ENCODE data around the gene MPRIP.
"Not testable (repeated sequence)": the region's sequence is repeated elsewhere in the genome, so short reads cannot be mapped to it uniquely, and the experiment has no call there.

The MPRIP gene

GRCh38 chr17:17130077-17130844, 88.0 kb downstream of the MPRIP start:
- DNase-seq = no peak

GRCh38 chr17:17131839-17132238, 89.6 kb downstream of the MPRIP start:
- no peak for DNase-seq

- no peak for DNase-seq
Observed at GRCh38 chr17:17132746-17133145, 90.5 kb downstream of the MPRIP start.

GRCh38 chr17:17134051-17134956, 92.0 kb downstream of the MPRIP start:
- DNase-seq = peak; percentile 63

GRCh38 chr17:17134957-17135333, 92.7 kb downstream of the MPRIP start:
- DNase-seq = peak; percentile 69

- DNase-seq = not testable (repeated sequence)
Observed at GRCh38 chr17:17136221-17136620, 94.0 kb downstream of the MPRIP start.

GRCh38 chr17:17137731-17138585, 95.7 kb downstream of the MPRIP start:
- no peak for DNase-seq

GRCh38 chr17:17139972-17140589, 97.8 kb downstream of the MPRIP start:
- no peak for DNase-seq

- DNase-seq = no peak
Observed at GRCh38 chr17:17140590-17140980, 98.3 kb downstream of the MPRIP start.

- DNase-seq = no peak
Observed at GRCh38 chr17:17141279-17141678, 99.0 kb downstream of the MPRIP start.

GRCh38 chr17:17141860-17142552, 99.7 kb downstream of the MPRIP start:
- no peak for DNase-seq

GRCh38 chr17:17142556-17142955, 100.3 kb downstream of the MPRIP start:
- DNase-seq = no peak

GRCh38 chr17:17143501-17143900, 101.2 kb downstream of the MPRIP start:
- no peak for DNase-seq

- no peak for DNase-seq
Observed at GRCh38 chr17:17144061-17144460, 101.8 kb downstream of the MPRIP start.

GRCh38 chr17:17144916-17145665, 102.8 kb downstream of the MPRIP start:
- no peak for DNase-seq

- no peak for DNase-seq
Observed at GRCh38 chr17:17146786-17147406, 104.6 kb downstream of the MPRIP start.

GRCh38 chr17:17147821-17148220, 105.6 kb downstream of the MPRIP start:
- no peak for DNase-seq

GRCh38 chr17:17149520-17150447, 107.5 kb downstream of the MPRIP start:
- no peak for DNase-seq

- no peak for DNase-seq
Observed at GRCh38 chr17:17150448-17150800, 108.2 kb downstream of the MPRIP start.

GRCh38 chr17:17151055-17151454, 108.8 kb downstream of the MPRIP start:
- no peak for DNase-seq
